MM.1S (cell line): ENCODE measurements around the gene ULK4.

Experiments used
- EZH2 ChIP-seq: fragments of 300-600 bp; sonication (generic); optimal IDR thresholded peaks from 2 replicates; pipeline ENCODE3; 2017; ENCODE audit warnings: low read depth, mild to moderate bottlenecking, antibody characterized with exemption, low read length, mixed read lengths
- EZH2phosphoT487 ChIP-seq: fragments of 300-600 bp; sonication (generic); IDR thresholded peaks from 2 replicates; pipeline ENCODE4 v1.6.1; 2018; ENCODE audit warnings: antibody characterized with exemption, low read length
- TF ChIP-seq, protein P1 (sequence below): fragments of 300-600 bp; sonication (generic); IDR thresholded peaks from 2 replicates; pipeline ENCODE4 v1.5.1; 2016; ENCODE audit warnings: antibody characterized with exemption, low read length, mixed read lengths

DNA sequence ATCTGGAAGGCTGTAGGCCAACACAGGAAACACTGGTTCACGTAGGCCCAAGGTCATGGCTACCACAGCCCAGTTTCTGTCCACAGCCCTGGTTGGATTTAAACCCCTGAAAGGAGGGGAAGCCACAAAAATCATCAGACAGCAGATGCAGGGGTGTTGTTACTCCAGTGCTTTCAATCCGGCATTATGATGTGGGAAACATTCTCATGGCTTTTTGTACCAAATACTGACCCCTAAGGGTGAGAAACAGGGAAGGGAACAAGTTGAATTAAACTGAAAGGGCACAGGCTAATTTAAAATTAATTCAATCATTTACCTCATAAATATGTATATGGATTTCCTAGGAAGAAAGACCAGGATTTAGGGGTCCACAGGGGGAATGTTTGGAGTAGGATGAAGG is 387.0 kb downstream of the ULK4 start:
- TF ChIP-seq, protein P1, sequence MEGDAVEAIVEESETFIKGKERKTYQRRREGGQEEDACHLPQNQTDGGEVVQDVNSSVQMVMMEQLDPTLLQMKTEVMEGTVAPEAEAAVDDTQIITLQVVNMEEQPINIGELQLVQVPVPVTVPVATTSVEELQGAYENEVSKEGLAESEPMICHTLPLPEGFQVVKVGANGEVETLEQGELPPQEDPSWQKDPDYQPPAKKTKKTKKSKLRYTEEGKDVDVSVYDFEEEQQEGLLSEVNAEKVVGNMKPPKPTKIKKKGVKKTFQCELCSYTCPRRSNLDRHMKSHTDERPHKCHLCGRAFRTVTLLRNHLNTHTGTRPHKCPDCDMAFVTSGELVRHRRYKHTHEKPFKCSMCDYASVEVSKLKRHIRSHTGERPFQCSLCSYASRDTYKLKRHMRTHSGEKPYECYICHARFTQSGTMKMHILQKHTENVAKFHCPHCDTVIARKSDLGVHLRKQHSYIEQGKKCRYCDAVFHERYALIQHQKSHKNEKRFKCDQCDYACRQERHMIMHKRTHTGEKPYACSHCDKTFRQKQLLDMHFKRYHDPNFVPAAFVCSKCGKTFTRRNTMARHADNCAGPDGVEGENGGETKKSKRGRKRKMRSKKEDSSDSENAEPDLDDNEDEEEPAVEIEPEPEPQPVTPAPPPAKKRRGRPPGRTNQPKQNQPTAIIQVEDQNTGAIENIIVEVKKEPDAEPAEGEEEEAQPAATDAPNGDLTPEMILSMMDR, result no peak
- TF ChIP-seq EZH2 (no peak), EZH2phosphoT487 (no peak)
